HepG2 (cell line): Measurements from ENCODE around the gene ALDH3B1. TPM values are rescaled to one million over a fixed set of nuclear protein-coding genes. Genes with fewer than 3 reads are reported as not detected.

ENCODE experiments used
- ADNP ChIP-seq: sonication (generic); formaldehyde crosslinking; IDR thresholded peaks from 2 replicates; pipeline ENCODE4 v1.4.0; 2020; ENCODE audit warnings: missing genetic modification reagents
- ATF7 ChIP-seq, 2 experiments: fragments of 450-650 bp in 1 of 2; sonication (generic) in 1 of 2; formaldehyde crosslinking in 1 of 2; IDR thresholded peaks; 2 replicates each; pipeline versions ENCODE4 v1.4.0 to v1.6.1; 2016 to 2020; ENCODE audit warnings: antibody characterized with exemption in 1 of 2, mild to moderate bottlenecking in 1 of 2, missing genetic modification reagents in 1 of 2
- CHD4 ChIP-seq: fragments of 200-600 bp; sonication (generic); IDR thresholded peaks from 2 replicates; pipeline ENCODE4 v1.7.0; 2017; ENCODE audit warnings: mild to moderate bottlenecking, low read length, borderline replicate concordance
- DR1 ChIP-seq: sonication (generic); formaldehyde crosslinking; IDR thresholded peaks from 2 replicates; pipeline ENCODE4 v1.8.0; 2021; ENCODE audit warnings: mild to moderate bottlenecking, missing genetic modification reagents, inconsistent platforms
- ETS1 ChIP-seq: sonication (generic); formaldehyde crosslinking; IDR thresholded peaks from 2 replicates; pipeline ENCODE4 v1.4.0; 2020; ENCODE audit warnings: missing genetic modification reagents
- HOXA5 ChIP-seq: sonication (generic); formaldehyde crosslinking; IDR thresholded peaks from 2 replicates; pipeline ENCODE4 v1.4.0; 2020; ENCODE audit warnings: missing genetic modification reagents
- KLF13 ChIP-seq: sonication (generic); formaldehyde crosslinking; IDR thresholded peaks from 2 replicates; pipeline ENCODE4 v1.4.0; 2020; ENCODE audit warnings: mild to moderate bottlenecking, missing genetic modification reagents
- MED8 ChIP-seq: sonication (generic); formaldehyde crosslinking; IDR thresholded peaks from 2 replicates; pipeline ENCODE4 v1.8.1; 2023; ENCODE audit warnings: mild to moderate bottlenecking, missing genetic modification reagents; ENCODE audit not compliant: insufficient replicate concordance
- MEIS2 ChIP-seq: sonication (generic); formaldehyde crosslinking; IDR thresholded peaks from 2 replicates; pipeline ENCODE4 v1.9.0; 2021; ENCODE audit warnings: mild to moderate bottlenecking, missing genetic modification reagents
- TFDP2 ChIP-seq: sonication (generic); formaldehyde crosslinking; IDR thresholded peaks from 2 replicates; pipeline ENCODE4 v1.4.0; 2020; ENCODE audit warnings: missing genetic modification reagents
- ZFP36L1 ChIP-seq: sonication (generic); formaldehyde crosslinking; IDR thresholded peaks from 2 replicates; pipeline ENCODE4 v1.8.0; 2022; ENCODE audit warnings: mild to moderate bottlenecking, missing genetic modification reagents, moderate library complexity
- ZNF333 ChIP-seq: sonication (generic); formaldehyde crosslinking; IDR thresholded peaks from 2 replicates; pipeline ENCODE4 v1.4.0; 2020; ENCODE audit warnings: mild to moderate bottlenecking, missing genetic modification reagents, borderline replicate concordance
- ZNF460 ChIP-seq: sonication (generic); formaldehyde crosslinking; IDR thresholded peaks from 2 replicates; pipeline ENCODE4 v1.5.1; 2020; ENCODE audit warnings: missing genetic modification reagents, mild to moderate bottlenecking, borderline replicate concordance
- ZNF574 ChIP-seq: sonication (generic); formaldehyde crosslinking; IDR thresholded peaks from 2 replicates; pipeline ENCODE4 v1.4.0; 2020; ENCODE audit warnings: missing genetic modification reagents
- ZNF724P ChIP-seq: sonication (generic); formaldehyde crosslinking; IDR thresholded peaks from 2 replicates; pipeline ENCODE4 v1.8.0; 2022; ENCODE audit warnings: missing genetic modification reagents, borderline replicate concordance
- ZXDC ChIP-seq: sonication (generic); formaldehyde crosslinking; IDR thresholded peaks from 2 replicates; pipeline ENCODE4 v1.5.0; 2020; ENCODE audit warnings: mild to moderate bottlenecking, missing genetic modification reagents
- polyA plus RNA-seq, 8 experiments: library from polyadenylated mRNA; depleted of rRNA in 3 of 8; stranded (reverse) in 7 of 8; unstranded in 1 of 8; fragments of >200 nt; fragmentation: Illumina TruSeq in 4 of 8; extraction: Trizol in 4 of 8; gene quantifications; 2 replicates each; pipeline versions ENCODE4 v1.2.1 to v1.2.3, GENCODE V29; 2011 to 2016; ENCODE audit warnings: low read depth in 4 of 8, missing spikeins in 1 of 8, mixed read lengths in 1 of 8; ENCODE audit not compliant: insufficient read depth in 1 of 8
- total RNA-seq, 5 experiments: library from RNA; depleted of rRNA; stranded (reverse); fragments of >200 nt; fragmentation: Illumina TruSeq; extraction: Trizol; gene quantifications; 2 replicates each; pipeline ENCODE4 v1.2.3, GENCODE V29; 2016; ENCODE audit warnings: low read depth in 1 of 5

The ALDH3B1 gene
- total and polyA plus RNA-seq, 2 of the 13 experiments (the other 11 are each of a cell fraction or from before 2014, with no cell fraction given) = 4.0 to 6.7 TPM

GRCh38 chr11:68016161-68016903 lies 6.2 kb downstream of the ALDH3B1 start (continued):
- TF ChIP-seq ATF7 (IDR thresholded peaks at IDR 0.05) (no peak), ATF7 (CRISPR knock-in tag; IDR thresholded peaks at IDR 0.05) (0 out of 2 replicates have a peak, but pooled peaks have one; percentile 10), ADNP (0 out of 2 replicates have a peak, but pooled peaks have one; percentile 38), ZXDC (CRISPR knock-in tag) (no peak), ETS1 (CRISPR knock-in tag) (0 out of 2 replicates have a peak, but pooled peaks have one; percentile 26), ZFP36L1 (CRISPR knock-in tag) (no peak), HOXA5 (0 out of 2 replicates have a peak, but pooled peaks have one; percentile 12), DR1 (CRISPR knock-in tag) (peak; percentile 49; the same call in 1 of the 2 replicates), MED8 (CRISPR knock-in tag) (peak; percentile 20), ZNF333 (CRISPR knock-in tag) (0 out of 2 replicates have a peak, but pooled peaks have one; percentile 52), KLF13 (CRISPR knock-in tag) (0 out of 2 replicates have a peak, but pooled peaks have one; percentile 8), ZNF574 (CRISPR knock-in tag) (0 out of 2 replicates have a peak, but pooled peaks have one; percentile 2), ZNF724P (CRISPR knock-in tag) (0 out of 2 replicates have a peak, but pooled peaks have one; percentile 11), CHD4 (0 out of 2 replicates have a peak, but pooled peaks have one; percentile 39), ZNF460 (CRISPR knock-in tag) (no peak), TFDP2 (CRISPR knock-in tag) (no peak), MEIS2 (CRISPR knock-in tag) (peak; percentile 48; the same call in 1 of the 2 replicates)
